SK-N-SH (cell line): ENCODE results near the gene HBP1. TPM values are rescaled to one million over a fixed set of nuclear protein-coding genes. Genes with fewer than 3 reads are reported as not detected.
A peak's percentile ranks its signal among the peaks of the same experiment; 100 is the strongest.

Experiments used
- CTCF ChIA-PET: fragments of 300-600, 350-600 bp; formaldehyde crosslinking; extraction: SDS; loops from one replicate; lab custom pipeline; 2021; lab: Yijun Ruan, JAX
- POLR2A ChIA-PET: fragments of 350-600 bp; sonication (Branson Sonifier 250); formaldehyde crosslinking; extraction: SDS; loops from one replicate; lab custom pipeline; 2020; ENCODE audit warnings: antibody characterized with exemption, inconsistent platforms; lab: Yijun Ruan, JAX
- DNase-seq: peaks from one replicate; pipeline ENCODE4 v3.0.0; 2012
- H2AFZ ChIP-seq: fragments of 200-600 bp; sonication (generic); 2 replicates; pipeline ENCODE4 v1.8.1; 2016; ENCODE audit warnings: antibody characterized with exemption, mild to moderate bottlenecking, low read depth
- H3F3A ChIP-seq: fragments of 200-600 bp; sonication (generic); replicated peaks from 2 replicates; pipeline ENCODE3; 2016; ENCODE audit warnings: antibody characterized with exemption, mild to moderate bottlenecking; ENCODE audit not compliant: insufficient read depth
- H3K27ac ChIP-seq, 2 experiments: fragments of 200-500 bp in 1 of 2; fragments of 200-600 bp in 1 of 2; sonication (Bioruptor generic) in 1 of 2; sonication (generic), shearing (Covaris generic) in 1 of 2; 2 replicates each; pipeline versions ENCODE4 v1.5.1 to v1.6.1; 2014 to 2016; ENCODE audit warnings: low read depth in 2 of 2, inconsistent platforms in 1 of 2, low read length in 1 of 2, mild to moderate bottlenecking in 1 of 2, mixed read lengths in 1 of 2
- H3K27me3 ChIP-seq: fragments of 200-600 bp; sonication (generic), shearing (Covaris generic); 2 replicates; pipeline ENCODE4 v1.6.1; 2016; ENCODE audit warnings: mixed run types; ENCODE audit not compliant: insufficient read depth
- H3K36me3 ChIP-seq, 2 experiments: fragments of 200-500 bp in 1 of 2; fragments of 200-600 bp in 1 of 2; sonication (Bioruptor generic) in 1 of 2; sonication (generic) in 1 of 2; replicated peaks in 1 of 2; 2 replicates each; pipeline versions ENCODE3 to v1.5.1; 2014 to 2016; ENCODE audit warnings: low read length in 1 of 2, mild to moderate bottlenecking in 1 of 2; ENCODE audit not compliant: insufficient read depth in 2 of 2, control insufficient read depth in 1 of 2
- H3K4me1 ChIP-seq, 2 experiments: fragments of 200-500 bp in 1 of 2; fragments of 200-600 bp in 1 of 2; sonication (Bioruptor generic) in 1 of 2; sonication (generic), shearing (Covaris generic) in 1 of 2; 2 replicates each; pipeline versions ENCODE4 v1.5.1 to v1.6.1; 2014 to 2016; ENCODE audit warnings: low read depth in 1 of 2, low read length in 1 of 2, mixed run types in 1 of 2; ENCODE audit not compliant: insufficient read depth in 2 of 2, control insufficient read depth in 1 of 2
- H3K4me2 ChIP-seq: fragments of 200-600 bp; sonication (generic), shearing (Covaris generic); 2 replicates; pipeline ENCODE4 v1.6.1; 2017; ENCODE audit warnings: mixed run types
- H3K4me3 ChIP-seq, 2 experiments: fragments of 200-500 bp in 1 of 2; fragments of 200-600 bp in 1 of 2; sonication (Bioruptor generic) in 1 of 2; sonication (generic), shearing (Covaris generic) in 1 of 2; 2 replicates each; pipeline versions ENCODE4 v1.5.1 to v1.8.1; 2014 to 2016; ENCODE audit warnings: low read depth in 2 of 2, inconsistent platforms in 1 of 2, low read length in 1 of 2, mild to moderate bottlenecking in 1 of 2, mixed read lengths in 1 of 2, moderate library complexity in 1 of 2
- H3K79me2 ChIP-seq: fragments of 200-600 bp; sonication (generic); 2 replicates; pipeline ENCODE4 v1.8.1; 2017; ENCODE audit warnings: mild to moderate bottlenecking; ENCODE audit not compliant: insufficient read depth
- H3K9ac ChIP-seq: fragments of 200-600 bp; sonication (generic); 2 replicates; pipeline ENCODE4 v1.6.1; 2017; ENCODE audit warnings: mixed run types
- H3K9me2 ChIP-seq: fragments of 200-600 bp; sonication (generic); 2 replicates; pipeline ENCODE4 v1.6.1; 2017; ENCODE audit warnings: mixed run types
- H3K9me3 ChIP-seq: fragments of 200-600 bp; sonication (generic); 2 replicates; pipeline ENCODE4 v1.6.1; 2017; ENCODE audit warnings: mixed run types, mild to moderate bottlenecking, moderate library complexity
- H4K20me1 ChIP-seq: fragments of 200-600 bp; sonication (generic); 2 replicates; pipeline ENCODE4 v1.6.1; 2017; ENCODE audit warnings: mild to moderate bottlenecking, mixed run types; ENCODE audit not compliant: insufficient read depth
- CTCF ChIP-seq: fragments of 200-600 bp; sonication (generic); IDR thresholded peaks from 2 replicates; pipeline ENCODE4 v1.6.1; 2017; ENCODE audit warnings: antibody characterized with exemption, mild to moderate bottlenecking, moderate library complexity
- GABPA ChIP-seq: IDR thresholded peaks from 2 replicates; pipeline ENCODE4 v1.4.0; 2012; ENCODE audit warnings: low read depth, mild to moderate bottlenecking
- NRF1 ChIP-seq: IDR thresholded peaks from 2 replicates; pipeline ENCODE4 v1.6.1; 2012; ENCODE audit warnings: low read depth, mild to moderate bottlenecking, low read length
- PBX3 ChIP-seq: IDR thresholded peaks from 2 replicates; pipeline ENCODE4; 2012
- SMC3 ChIP-seq: IDR thresholded peaks from 2 replicates; pipeline ENCODE4 v1.6.1; 2012; ENCODE audit warnings: low read depth, low read length, improper control_type of control experiment
- USF2 ChIP-seq: fragments of 150-350 bp; IDR thresholded peaks from 2 replicates; pipeline ENCODE4 v1.6.1; 2017; ENCODE audit warnings: antibody characterized with exemption, low read length, low read depth, borderline replicate concordance
- ZBTB33 ChIP-seq: IDR thresholded peaks from 2 replicates; pipeline ENCODE4 v1.4.0; 2012; ENCODE audit warnings: low read depth, borderline replicate concordance
- WGBS: methylation state at CpG from one replicate; pipeline ENCODE4 v1.1.6; 2017; ENCODE audit warnings: low lambda C conversion rate; 5-methylcytosine and 5-hydroxymethylcytosine counted together
- polyA plus RNA-seq, 3 experiments: library from polyadenylated mRNA; depleted of rRNA; stranded (reverse); fragments of >200 nt; gene quantifications; 2 replicates each; pipeline ENCODE4 v1.2.3, GENCODE V29; 2012

The HBP1 gene
- polyA plus RNA-seq, 1 of the 3 experiments (the other 2 are of a cell fraction) = 27.2 TPM

- TF ChIP-seq PBX3 (no peak), NRF1 (no peak)
Measured at GRCh38 chr7:107203607-107204006, 34.8 kb downstream of the HBP1 start (continued).

GRCh38 chr7:107206136-107206535, 37.3 kb downstream of the HBP1 start:
- Histone ChIP-seq H3K27ac (no peak overlapping the region; a peak in 1 of 4 replicates), H3K36me3 (peaks cover 47 to 83% of the 10 kb centered on the region in 2 experiments), H3F3A (peaks cover 6% of the 10 kb centered on the region), H3K4me2 (no peak overlapping the region), H3K27me3 (no peaks in the 10 kb centered on the region), H3K4me3 (no peak overlapping the region), H4K20me1 (no peaks in the 10 kb centered on the region), H3K9me3 (no peaks in the 10 kb centered on the region), H2AFZ (no peak overlapping the region), H3K4me1 (peaks cover 0 to 14% of the 10 kb centered on the region in 2 experiments; a peak in 2 of 4 replicates), H3K9me2 (no peaks in the 10 kb centered on the region), H3K79me2 (no peaks in the 10 kb centered on the region)
- POLR2A ChIA-PET = no interaction called here
- CTCF ChIA-PET = interaction anchor here (1.3 to 6.3 kb wide), 5 partner anchors 12 to 669 kb away, joined by 4 to 28 read pairs (median 5); no protein-coding TSS in a partner anchor
- 95% methylated on average over 6 of the region's 6 CpGs for WGBS
- no peak for DNase-seq
- TF ChIP-seq ZBTB33 (no peak), USF2 (no peak), GABPA (no peak)
- TF ChIP-seq, all 33 proteins: peak for 0
- no peak overlapping the region for H3K9ac ChIP-seq

- Histone ChIP-seq H3K4me3 (no peak overlapping the region), H3F3A (peaks cover under 1% of the 10 kb centered on the region), H3K79me2 (no peaks in the 10 kb centered on the region), H2AFZ (no peak overlapping the region), H3K9me3 (no peaks in the 10 kb centered on the region), H3K9me2 (no peaks in the 10 kb centered on the region), H4K20me1 (no peaks in the 10 kb centered on the region), H3K27ac (peak overlapping the region in 1 of 2 experiments; percentile 50; a peak in 2 of 4 replicates), H3K4me2 (no peak overlapping the region), H3K27me3 (no peaks in the 10 kb centered on the region), H3K9ac (no peak overlapping the region), H3K36me3 (peaks cover 42 to 78% of the 10 kb centered on the region in 2 experiments), H3K4me1 (peaks cover 0 to 14% of the 10 kb centered on the region in 2 experiments; a peak in 2 of 4 replicates)
- TF ChIP-seq USF2 (no peak), CTCF (no peak), SMC3 (no peak)
- no peak for DNase-seq
- WGBS = 78% methylated on average over 3 of the region's 3 CpGs
- ChIA-PET POLR2A (no interaction called here), CTCF (interaction anchor here (1.3 to 2.6 kb wide), 7 partner anchors 12 to 1030 kb away, joined by 3 to 10 read pairs (median 5); no protein-coding TSS in a partner anchor)
Measured at GRCh38 chr7:107206706-107207105, 37.9 kb downstream of the HBP1 start.
